GM23338 (cell line): Measurements from ENCODE around the gene SLC12A7. TPM values are rescaled to one million over a fixed set of nuclear protein-coding genes. Genes with fewer than 3 reads are reported as not detected.

ENCODE experiments used
- ATAC-seq: fragments of 200-7000 bp; cut with Tn5 transposase; 3 replicates; pipeline ENCODE4 v1.9.1; 2020
- DNase-seq: peaks from one replicate; pipeline ENCODE4 v3.0.0-alpha.2; 2015; ENCODE audit warnings: low spot score
- H2AFZ ChIP-seq: fragments of 200-600 bp; sonication (generic); 2 replicates; pipeline ENCODE4 v1.8.0; 2016; ENCODE audit warnings: antibody characterized with exemption, mild to moderate bottlenecking, moderate library complexity
- H3F3A ChIP-seq: fragments of 200-600 bp; sonication (generic); replicated peaks from 2 replicates; pipeline ENCODE4 v1.8.0; 2017; ENCODE audit warnings: antibody characterized with exemption, mixed run types, low read depth
- H3K27ac ChIP-seq: fragments of 200-600 bp; sonication (generic); 2 replicates; pipeline ENCODE4 v1.6.1; 2016; ENCODE audit warnings: low read depth
- H3K27me3 ChIP-seq: fragments of 200-600 bp; sonication (generic); 2 replicates; pipeline ENCODE4 v1.8.0; 2016; ENCODE audit warnings: mild to moderate bottlenecking, mixed run types, moderate library complexity; ENCODE audit not compliant: insufficient read depth
- H3K36me3 ChIP-seq: fragments of 200-600 bp; sonication (generic); 2 replicates; pipeline ENCODE4 v1.8.0; 2016; ENCODE audit warnings: mild to moderate bottlenecking; ENCODE audit not compliant: insufficient read depth
- H3K4me1 ChIP-seq: fragments of 200-600 bp; sonication (generic); 2 replicates; pipeline ENCODE4 v1.8.0; 2016; ENCODE audit warnings: mild to moderate bottlenecking, moderate library complexity; ENCODE audit not compliant: insufficient read depth
- H3K4me2 ChIP-seq: fragments of 200-600 bp; sonication (generic); 2 replicates; pipeline ENCODE4 v1.7.1; 2017; ENCODE audit warnings: mixed run types
- H3K4me3 ChIP-seq: fragments of 200-600 bp; sonication (generic); 2 replicates; pipeline ENCODE4 v1.6.1; 2016; ENCODE audit warnings: mixed run types
- H3K79me2 ChIP-seq: fragments of 200-600 bp; sonication (generic); replicated peaks from 2 replicates; pipeline ENCODE4 v1.8.0; 2017; ENCODE audit warnings: mild to moderate bottlenecking; ENCODE audit not compliant: insufficient read depth
- H3K9me2 ChIP-seq: fragments of 200-600 bp; sonication (generic); 2 replicates; pipeline ENCODE4 v1.8.0; 2017; ENCODE audit not compliant: insufficient read depth
- H4K20me1 ChIP-seq: fragments of 200-600 bp; sonication (generic); replicated peaks from 2 replicates; pipeline ENCODE4 v1.8.0; 2017; ENCODE audit warnings: mild to moderate bottlenecking; ENCODE audit not compliant: insufficient read depth
- H3K27ac Mint-ChIP-seq: 2 replicates; pipeline ENCODE4 v1.8.0; 2020; ENCODE audit warnings: inconsistent platforms, mild to moderate bottlenecking, moderate library complexity, mixed read lengths
- H3K27me3 Mint-ChIP-seq: 3 replicates; pipeline ENCODE4 v1.8.0; 2022; ENCODE audit warnings: low read depth, mild to moderate bottlenecking, moderate library complexity, mixed read lengths, inconsistent platforms; ENCODE audit not compliant: insufficient read depth, poor library complexity
- H3K36me3 Mint-ChIP-seq: 3 replicates; pipeline ENCODE4 v1.8.0; 2021; ENCODE audit warnings: low read depth, mild to moderate bottlenecking, inconsistent platforms, moderate library complexity, mixed read lengths
- H3K4me1 Mint-ChIP-seq: 3 replicates; pipeline ENCODE4 v1.8.0; 2020; ENCODE audit warnings: mild to moderate bottlenecking, inconsistent platforms, mixed read lengths
- H3K4me3 Mint-ChIP-seq: 3 replicates; pipeline ENCODE4 v1.8.0; 2021; ENCODE audit warnings: moderate library complexity, mild to moderate bottlenecking, inconsistent platforms, mixed read lengths
- H3K9me3 Mint-ChIP-seq: 3 replicates; pipeline ENCODE4 v1.8.0; 2020; ENCODE audit warnings: moderate library complexity, mild to moderate bottlenecking, inconsistent platforms, mixed read lengths
- CREB1 ChIP-seq: fragments of 250-450 bp; sonication (Bioruptor Pico); IDR thresholded peaks from 2 replicates; pipeline ENCODE4 v1.5.0; 2020; ENCODE audit warnings: low read depth, mild to moderate bottlenecking, moderate library complexity
- CTCF ChIP-seq, 2 experiments: fragments of 200-600 bp in 1 of 2; sonication (generic) in 1 of 2; conservative IDR thresholded peaks; 2 replicates each; pipeline versions ENCODE4 v1.5.1 to v1.6.1; 2016 to 2017; ENCODE audit warnings: antibody characterized with exemption in 2 of 2, low read depth in 2 of 2, mild to moderate bottlenecking in 2 of 2, moderate library complexity in 1 of 2
- EZH2 ChIP-seq: fragments of 200-600 bp; sonication (generic); IDR thresholded peaks from one replicate; pipeline ENCODE4 v1.8.0; 2017; ENCODE audit warnings: antibody characterized with exemption, mild to moderate bottlenecking, low read depth; ENCODE audit not compliant: unreplicated experiment
- EZH2phosphoT487 ChIP-seq: fragments of 200-600 bp; sonication (generic); IDR thresholded peaks from one replicate; pipeline ENCODE4 v1.8.1; 2018; ENCODE audit warnings: antibody characterized with exemption; ENCODE audit not compliant: unreplicated experiment
- JUNB ChIP-seq: IDR thresholded peaks from one replicate; pipeline ENCODE4 v1.6.1; 2016; ENCODE audit warnings: antibody characterized with exemption; ENCODE audit not compliant: unreplicated experiment
- NANOG ChIP-seq: IDR thresholded peaks from 2 replicates; pipeline ENCODE4 v1.6.1; 2016; ENCODE audit warnings: antibody characterized with exemption, borderline replicate concordance
- POLR2AphosphoS5 ChIP-seq: IDR thresholded peaks from 2 replicates; pipeline ENCODE4 v1.6.1; 2016; ENCODE audit warnings: antibody characterized with exemption, low read depth
- STAT1 ChIP-seq: IDR thresholded peaks from one replicate; pipeline ENCODE4 v1.6.1; 2016; ENCODE audit warnings: antibody characterized with exemption; ENCODE audit not compliant: unreplicated experiment
- ZNF114 ChIP-seq: fragments of 250-450 bp; sonication (Bioruptor Pico); IDR thresholded peaks from 2 replicates; pipeline ENCODE4 v1.5.0; 2020; ENCODE audit warnings: mild to moderate bottlenecking, moderate library complexity
- ZNF331 ChIP-seq: fragments of 250-450 bp; sonication (Bioruptor Pico); IDR thresholded peaks from 2 replicates; pipeline ENCODE4 v1.5.0; 2020; ENCODE audit warnings: low read depth, mild to moderate bottlenecking, moderate library complexity
- ZNF462 ChIP-seq: fragments of 250-450 bp; sonication (Bioruptor Pico); IDR thresholded peaks from 2 replicates; pipeline ENCODE4 v1.5.0; 2020; ENCODE audit warnings: mild to moderate bottlenecking, moderate library complexity
- polyA plus RNA-seq: library from polyadenylated mRNA; unstranded; fragments of >200 nt; fragmentation: Nextera tagmentation; extraction: Ambion mirVana; gene quantifications from 2 replicates; pipeline ENCODE4 v1.2.1, GENCODE V29; 2016
- total RNA-seq: library from RNA; depleted of rRNA; stranded (reverse); fragments of >200 nt; shearing (Covaris generic); gene quantifications from 2 replicates; pipeline ENCODE4 v1.2.3, GENCODE V29; 2014
- TF ChIP-seq, protein P1 (sequence below): IDR thresholded peaks from 2 replicates; pipeline ENCODE4 v1.6.1; 2016; ENCODE audit warnings: antibody characterized with exemption
- TF ChIP-seq, protein P2 (sequence below): IDR thresholded peaks from one replicate; pipeline ENCODE4 v1.6.1; 2018; ENCODE audit warnings: antibody characterized with exemption; ENCODE audit not compliant: unreplicated experiment

SLC12A7 gene
- total and polyA plus RNA-seq, 2 experiments from 2014 or later: 7.4 to 32.2 TPM

- Histone ChIP-seq H3F3A (no peaks in the 10 kb centered on the region), H3K4me2 (peak overlapping the region; percentile 78)
Observed at GRCh38 chr5:1009359-1010180, 102.3 kb downstream of the SLC12A7 start.

More at GRCh38 chr5:1009359-1010180, 102.3 kb downstream of the SLC12A7 start:
- Histone ChIP-seq H3K9me2 (no peaks in the 10 kb centered on the region), H4K20me1 (no peaks in the 10 kb centered on the region; the same call in 1 of the 2 replicates), H3K27me3 (peaks cover 58% of the 10 kb centered on the region), H3K4me3 (peak overlapping the region; percentile 51), H2AFZ (no peak overlapping the region), H3K27ac (no peak overlapping the region), H3K4me1 (peaks cover 8% of the 10 kb centered on the region; the same call in 1 of the 2 replicates), H3K36me3 (no peaks in the 10 kb centered on the region), H3K79me2 (no peaks in the 10 kb centered on the region)
- Mint-ChIP-seq H3K4me1 (peaks cover 40% of the 10 kb centered on the region), H3K9me3 (no peaks in the 10 kb centered on the region; the same call in 2 of the 3 replicates), H3K4me3 (peak overlapping the region; percentile 64), H3K36me3 (no peaks in the 10 kb centered on the region), H3K27ac (no peak overlapping the region), H3K27me3 (peaks cover 50% of the 10 kb centered on the region)
- ATAC-seq (no peak), DNase-seq (no peak)
- TF ChIP-seq, protein P1, sequence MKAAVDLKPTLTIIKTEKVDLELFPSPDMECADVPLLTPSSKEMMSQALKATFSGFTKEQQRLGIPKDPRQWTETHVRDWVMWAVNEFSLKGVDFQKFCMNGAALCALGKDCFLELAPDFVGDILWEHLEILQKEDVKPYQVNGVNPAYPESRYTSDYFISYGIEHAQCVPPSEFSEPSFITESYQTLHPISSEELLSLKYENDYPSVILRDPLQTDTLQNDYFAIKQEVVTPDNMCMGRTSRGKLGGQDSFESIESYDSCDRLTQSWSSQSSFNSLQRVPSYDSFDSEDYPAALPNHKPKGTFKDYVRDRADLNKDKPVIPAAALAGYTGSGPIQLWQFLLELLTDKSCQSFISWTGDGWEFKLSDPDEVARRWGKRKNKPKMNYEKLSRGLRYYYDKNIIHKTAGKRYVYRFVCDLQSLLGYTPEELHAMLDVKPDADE: no peak
- TF ChIP-seq CREB1 (CRISPR knock-in tag) (no peak), ZNF331 (CRISPR knock-in tag) (no peak), POLR2AphosphoS5 (no peak), JUNB (no peak), ZNF114 (no peak), STAT1 (no peak), CTCF (conservative IDR thresholded peaks at IDR 0.05; ENCODE audit: low read depth in 2 of 2) (no peak), EZH2 (no peak), ZNF462 (CRISPR knock-in tag) (no peak), NANOG (no peak), EZH2phosphoT487 (no peak)
- TF ChIP-seq, protein P2, sequence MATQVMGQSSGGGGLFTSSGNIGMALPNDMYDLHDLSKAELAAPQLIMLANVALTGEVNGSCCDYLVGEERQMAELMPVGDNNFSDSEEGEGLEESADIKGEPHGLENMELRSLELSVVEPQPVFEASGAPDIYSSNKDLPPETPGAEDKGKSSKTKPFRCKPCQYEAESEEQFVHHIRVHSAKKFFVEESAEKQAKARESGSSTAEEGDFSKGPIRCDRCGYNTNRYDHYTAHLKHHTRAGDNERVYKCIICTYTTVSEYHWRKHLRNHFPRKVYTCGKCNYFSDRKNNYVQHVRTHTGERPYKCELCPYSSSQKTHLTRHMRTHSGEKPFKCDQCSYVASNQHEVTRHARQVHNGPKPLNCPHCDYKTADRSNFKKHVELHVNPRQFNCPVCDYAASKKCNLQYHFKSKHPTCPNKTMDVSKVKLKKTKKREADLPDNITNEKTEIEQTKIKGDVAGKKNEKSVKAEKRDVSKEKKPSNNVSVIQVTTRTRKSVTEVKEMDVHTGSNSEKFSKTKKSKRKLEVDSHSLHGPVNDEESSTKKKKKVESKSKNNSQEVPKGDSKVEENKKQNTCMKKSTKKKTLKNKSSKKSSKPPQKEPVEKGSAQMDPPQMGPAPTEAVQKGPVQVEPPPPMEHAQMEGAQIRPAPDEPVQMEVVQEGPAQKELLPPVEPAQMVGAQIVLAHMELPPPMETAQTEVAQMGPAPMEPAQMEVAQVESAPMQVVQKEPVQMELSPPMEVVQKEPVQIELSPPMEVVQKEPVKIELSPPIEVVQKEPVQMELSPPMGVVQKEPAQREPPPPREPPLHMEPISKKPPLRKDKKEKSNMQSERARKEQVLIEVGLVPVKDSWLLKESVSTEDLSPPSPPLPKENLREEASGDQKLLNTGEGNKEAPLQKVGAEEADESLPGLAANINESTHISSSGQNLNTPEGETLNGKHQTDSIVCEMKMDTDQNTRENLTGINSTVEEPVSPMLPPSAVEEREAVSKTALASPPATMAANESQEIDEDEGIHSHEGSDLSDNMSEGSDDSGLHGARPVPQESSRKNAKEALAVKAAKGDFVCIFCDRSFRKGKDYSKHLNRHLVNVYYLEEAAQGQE: no peak
